Tibial artery (tissue), 4 donors: ENCODE data around the gene PITX2.

Experiments used
- DNase-seq, 2 donors: peaks; one replicate each; pipeline ENCODE4 v3.0.0-alpha.2; 2019
- H3K27ac ChIP-seq, 2 donors: fragments of 200-600 bp; sonication (generic) in 1 of 2; 1 replicate in 1 of 2; 2 replicates in 1 of 2; pipeline ENCODE4 v1.5.1; 2018 to 2019; ENCODE audit warnings: mild to moderate bottlenecking in 1 of 2
- H3K27me3 ChIP-seq, 2 donors: fragments of 200-600 bp; sonication (generic) in 1 of 2; one replicate each; pipeline versions ENCODE4 v1.5.1 to v1.6.0; 2016 to 2019
- H3K36me3 ChIP-seq, 3 donors: fragments of 200-600 bp; sonication (generic) in 2 of 3; one replicate each; pipeline ENCODE4 v1.5.1; 2016 to 2019; ENCODE audit warnings: mild to moderate bottlenecking in 2 of 3
- H3K4me1 ChIP-seq, 4 donors: fragments of 200-600 bp; sonication (generic) in 2 of 4; 1 replicate in 3 of 4; 2 replicates in 1 of 4; pipeline ENCODE4 v1.5.1; 2016 to 2019
- H3K4me3 ChIP-seq, 2 donors: fragments of 200-600 bp; sonication (generic) in 1 of 2; 1 replicate in 1 of 2; 2 replicates in 1 of 2; pipeline ENCODE4 v1.5.1; 2018 to 2019; ENCODE audit warnings: mild to moderate bottlenecking in 2 of 2
- H3K9me3 ChIP-seq, 3 donors: fragments of 200-600 bp; sonication (generic) in 1 of 3; one replicate each; pipeline ENCODE4 v1.5.1; 2016 to 2019
- intact Hi-C: fragments of 100-400 bp; cut with DNase I; formaldehyde crosslinking; loops from one replicate; pipeline ENCODE4 v1.15.0; 2023; ENCODE audit warnings: low total_unique reads
- TF ChIP-seq, protein P1 (sequence below), 2 experiments: fragments of 200-600 bp in 1 of 2; fragments of 450-650 bp in 1 of 2; IDR thresholded peaks; one replicate each; pipeline ENCODE4 v1.5.1; 2017 to 2019; ENCODE audit warnings: antibody characterized with exemption in 2 of 2, mild to moderate bottlenecking in 1 of 2, moderate library complexity in 1 of 2

PITX2 gene

DNA sequence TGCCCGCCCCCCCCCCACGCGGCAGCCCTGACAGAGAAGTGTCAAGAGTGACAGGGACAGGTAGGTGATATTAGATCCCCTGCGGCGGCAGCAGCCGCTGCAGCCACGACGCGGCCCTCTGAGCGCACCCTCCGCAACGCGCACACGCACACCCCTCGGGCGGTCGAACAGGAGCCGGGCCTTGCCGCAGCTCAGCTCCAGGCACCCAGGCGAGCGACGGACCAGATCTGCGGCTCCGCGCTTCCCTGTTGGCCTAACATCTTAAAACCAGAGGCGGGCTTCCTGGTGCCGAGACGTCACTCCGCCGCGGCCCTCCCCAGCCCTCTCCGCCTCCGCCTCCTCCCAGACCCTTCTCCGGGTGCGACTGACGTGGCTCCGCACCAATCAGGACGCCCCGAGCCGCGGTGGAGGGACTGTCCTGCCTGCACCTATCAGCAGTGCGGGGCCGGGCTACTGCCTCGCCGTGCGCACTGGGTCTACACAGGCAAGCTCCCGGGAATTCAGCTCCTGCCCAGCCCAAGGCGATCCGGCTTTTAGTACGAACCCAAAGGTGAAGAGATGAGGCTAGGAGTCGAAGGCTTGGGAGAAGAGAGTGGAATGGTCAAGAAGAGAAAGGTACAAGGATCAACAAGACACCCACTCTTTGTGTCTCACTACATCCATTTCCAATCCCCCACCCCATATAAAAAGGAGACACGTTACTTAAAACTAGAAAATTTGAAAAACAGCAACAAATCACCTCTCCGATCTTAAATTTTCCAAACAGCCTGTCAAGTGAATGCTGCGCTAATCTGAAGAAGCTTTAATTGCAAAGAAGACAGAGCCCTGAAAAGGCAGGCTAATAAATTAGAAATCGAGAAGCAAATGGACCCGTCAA, at the start of gene PITX2:
Gene PITX2, minus strand, starts transcription at position 237 of the 877 bp plus-strand sequence. CDS start 617 bp downstream, outside the sequence.
- peaks cover 0 to 6% (median 6%) of the 10 kb centered on the region in 3 donors for H3K9me3 ChIP-seq
- H3K27me3 ChIP-seq, result peaks cover 5 to 100% of the 10 kb centered on the region in 2 donors
- H3K36me3 ChIP-seq, result no peaks in the 10 kb centered on the region
- H3K4me3 ChIP-seq, result peak within 1 kb of the TSS; percentile 42 to 47
- peaks cover 4 to 31% (median 26%) of the 10 kb centered on the region in 4 donors for H3K4me1 ChIP-seq
- intact Hi-C loops, result loop anchor here (10.0 kb wide), 1 partner anchor 662 kb away; no protein-coding TSS in a partner anchor
- no peak for DNase-seq
- TF ChIP-seq, protein P1, sequence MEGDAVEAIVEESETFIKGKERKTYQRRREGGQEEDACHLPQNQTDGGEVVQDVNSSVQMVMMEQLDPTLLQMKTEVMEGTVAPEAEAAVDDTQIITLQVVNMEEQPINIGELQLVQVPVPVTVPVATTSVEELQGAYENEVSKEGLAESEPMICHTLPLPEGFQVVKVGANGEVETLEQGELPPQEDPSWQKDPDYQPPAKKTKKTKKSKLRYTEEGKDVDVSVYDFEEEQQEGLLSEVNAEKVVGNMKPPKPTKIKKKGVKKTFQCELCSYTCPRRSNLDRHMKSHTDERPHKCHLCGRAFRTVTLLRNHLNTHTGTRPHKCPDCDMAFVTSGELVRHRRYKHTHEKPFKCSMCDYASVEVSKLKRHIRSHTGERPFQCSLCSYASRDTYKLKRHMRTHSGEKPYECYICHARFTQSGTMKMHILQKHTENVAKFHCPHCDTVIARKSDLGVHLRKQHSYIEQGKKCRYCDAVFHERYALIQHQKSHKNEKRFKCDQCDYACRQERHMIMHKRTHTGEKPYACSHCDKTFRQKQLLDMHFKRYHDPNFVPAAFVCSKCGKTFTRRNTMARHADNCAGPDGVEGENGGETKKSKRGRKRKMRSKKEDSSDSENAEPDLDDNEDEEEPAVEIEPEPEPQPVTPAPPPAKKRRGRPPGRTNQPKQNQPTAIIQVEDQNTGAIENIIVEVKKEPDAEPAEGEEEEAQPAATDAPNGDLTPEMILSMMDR (IDR thresholded peaks at IDR 0.05), result no peak
- H3K27ac ChIP-seq, result no peak within 1 kb of the TSS

- intact Hi-C loops, result no loop called here
- DNase-seq, result no peak
Measured at GRCh38 chr4:110671679-110672078, 48.8 kb upstream of the PITX2 start.

GRCh38 chr4:110669663-110670062, 46.8 kb upstream of the PITX2 start:
- no peak for DNase-seq
- Histone ChIP-seq H3K4me3 (no peak overlapping the region), H3K27me3 (no peaks in the 10 kb centered on the region), H3K4me1 (peaks cover 0 to 20% (median 6%) of the 10 kb centered on the region in 4 donors), H3K36me3 (no peaks in the 10 kb centered on the region), H3K9me3 (no peaks in the 10 kb centered on the region), H3K27ac (no peak overlapping the region)
- TF ChIP-seq, protein P1 (IDR thresholded peaks at IDR 0.05), result no peak
- intact Hi-C loops, result no loop called here

More at GRCh38 chr4:110671679-110672078, 48.8 kb upstream of the PITX2 start:
- H3K27ac ChIP-seq, result no peak overlapping the region
- peaks cover 0 to 20% (median 6%) of the 10 kb centered on the region in 4 donors for H3K4me1 ChIP-seq
- TF ChIP-seq, protein P1 (IDR thresholded peaks at IDR 0.05), result no peak
- no peaks in the 10 kb centered on the region for H3K36me3 ChIP-seq
- H3K9me3 ChIP-seq, result no peaks in the 10 kb centered on the region
- no peaks in the 10 kb centered on the region for H3K27me3 ChIP-seq
- H3K4me3 ChIP-seq, result no peak overlapping the region

DNA sequence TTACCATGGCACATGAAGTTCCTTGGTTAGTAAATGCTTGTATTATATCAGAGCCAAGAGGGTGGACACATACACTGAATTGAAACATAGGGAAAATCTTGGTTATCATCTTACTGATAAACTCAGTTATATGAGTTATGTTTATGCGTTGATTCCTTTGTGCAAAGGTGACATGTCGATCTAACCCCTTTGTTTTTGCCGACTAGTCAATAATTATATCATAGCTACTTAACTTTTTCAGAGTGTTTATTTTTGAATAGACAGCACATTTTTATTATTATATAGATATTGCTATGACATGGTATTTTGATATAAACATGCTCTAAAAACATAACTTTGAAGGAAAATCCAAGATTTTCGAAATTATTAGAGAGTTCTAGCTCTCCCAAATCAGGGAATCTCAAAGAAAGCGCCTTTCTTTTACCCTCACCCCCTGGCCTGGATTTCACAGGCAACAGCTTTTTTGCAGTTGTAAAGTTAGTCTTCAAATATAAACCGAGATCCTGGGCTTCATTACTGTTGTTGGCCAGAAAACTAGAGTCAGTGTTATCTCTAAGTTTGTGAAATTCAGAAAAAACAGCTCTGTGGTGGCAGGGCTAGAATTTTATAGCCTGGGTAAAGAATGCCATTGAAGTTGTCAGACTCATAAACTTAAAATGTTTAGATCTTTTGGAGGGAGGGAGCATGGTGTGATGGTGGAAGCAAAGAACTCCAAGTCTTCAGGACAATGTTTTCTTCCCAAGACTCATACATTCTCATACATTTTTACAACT, 45.8 kb upstream of the PITX2 start:
- no peak overlapping the region for H3K27ac ChIP-seq
- H3K9me3 ChIP-seq, result no peaks in the 10 kb centered on the region
- no peak for DNase-seq
- TF ChIP-seq, protein P1 (IDR thresholded peaks at IDR 0.05), result no peak
- peaks cover 0 to 20% (median 6%) of the 10 kb centered on the region in 4 donors for H3K4me1 ChIP-seq
- intact Hi-C loops, result no loop called here
- no peak overlapping the region for H3K4me3 ChIP-seq
- H3K36me3 ChIP-seq, result no peaks in the 10 kb centered on the region
- H3K27me3 ChIP-seq, result no peaks in the 10 kb centered on the region

DNA sequence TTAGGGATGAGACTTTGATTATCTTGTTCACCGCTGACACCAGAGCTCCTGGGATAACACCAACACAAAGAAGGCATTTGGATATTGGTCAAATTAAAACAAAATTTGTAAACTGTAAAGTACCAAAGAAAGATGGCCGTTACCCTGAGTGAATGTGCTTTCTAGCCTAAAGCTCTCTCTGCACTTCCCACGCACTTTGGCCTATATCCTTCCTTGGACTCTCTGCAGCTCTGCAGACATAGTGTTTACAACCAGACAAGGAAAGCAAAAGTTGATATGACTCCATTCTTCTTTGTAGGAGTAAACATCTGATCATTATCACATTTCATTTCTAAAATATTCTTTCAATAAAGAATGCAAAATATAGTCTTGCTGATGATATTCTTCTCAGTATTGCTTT, 44.8 kb upstream of the PITX2 start:
- no peaks in the 10 kb centered on the region for H3K36me3 ChIP-seq
- no peak overlapping the region for H3K27ac ChIP-seq
- TF ChIP-seq, protein P1 (IDR thresholded peaks at IDR 0.05), result no peak
- H3K27me3 ChIP-seq, result no peaks in the 10 kb centered on the region
- no peak for DNase-seq
- intact Hi-C loops, result no loop called here
- no peaks in the 10 kb centered on the region for H3K9me3 ChIP-seq
- H3K4me3 ChIP-seq, result no peak overlapping the region
- peaks cover 0 to 20% (median 6%) of the 10 kb centered on the region in 4 donors for H3K4me1 ChIP-seq
